ENCODE data around the gene ALCAM.
A peak's percentile ranks its signal among the peaks of the same experiment; 100 is the strongest.
"Not testable (repeated sequence)": the region's sequence is repeated elsewhere in the genome, so short reads cannot be mapped to it uniquely, and the experiment has no call there.

The ALCAM gene

GRCh38 chr3:105582015-105582414 is 215.3 kb downstream of the ALCAM start:
- H3K4me1 ChIP-seq (ENCODE audit: insufficient read depth, low read length): no peaks in the 10 kb centered on the region

GRCh38 chr3:105584003-105584790 is 217.5 kb downstream of the ALCAM start:
- H3K36me3 ChIP-seq (ENCODE audit: insufficient read depth, low read length): no peaks in the 10 kb centered on the region
- H3K9me3 ChIP-seq (ENCODE audit: control insufficient read depth, insufficient read depth, low read length): no peaks in the 10 kb centered on the region; the same call in 1 of the 2 replicates
- no peaks in the 10 kb centered on the region for H3K4me1 ChIP-seq (ENCODE audit: insufficient read depth, low read length)
- no peak overlapping the region for H3K9ac ChIP-seq (ENCODE audit: low read depth, low read length)

More at GRCh38 chr3:105582015-105582414, 215.3 kb downstream of the ALCAM start:
- Histone ChIP-seq H3K9me3 (ENCODE audit: control insufficient read depth, insufficient read depth, low read length) (no peaks in the 10 kb centered on the region; the same call in 1 of the 2 replicates), H3K9ac (ENCODE audit: low read depth, low read length) (no peak overlapping the region), H3K36me3 (ENCODE audit: insufficient read depth, low read length) (no peaks in the 10 kb centered on the region)

- no peaks in the 10 kb centered on the region for H3K36me3 ChIP-seq (ENCODE audit: insufficient read depth, low read length)
- H3K4me1 ChIP-seq (ENCODE audit: insufficient read depth, low read length): no peaks in the 10 kb centered on the region
- no peaks in the 10 kb centered on the region for H3K9me3 ChIP-seq (ENCODE audit: control insufficient read depth, insufficient read depth, low read length)
- H3K9ac ChIP-seq (ENCODE audit: low read depth, low read length): no peak overlapping the region
Observed at GRCh38 chr3:105593315-105593714, 226.6 kb downstream of the ALCAM start.

GRCh38 chr3:105594219-105594618 is 227.5 kb downstream of the ALCAM start:
- H3K36me3 ChIP-seq (ENCODE audit: insufficient read depth, low read length): no peaks in the 10 kb centered on the region
- no peak overlapping the region for H3K9ac ChIP-seq (ENCODE audit: low read depth, low read length)
- H3K4me1 ChIP-seq (ENCODE audit: insufficient read depth, low read length): no peaks in the 10 kb centered on the region
- H3K9me3 ChIP-seq (ENCODE audit: control insufficient read depth, insufficient read depth, low read length): no peaks in the 10 kb centered on the region

GRCh38 chr3:105598042-105598796 is 231.5 kb downstream of the ALCAM start:
- H3K4me1 ChIP-seq (ENCODE audit: insufficient read depth, low read length): no peaks in the 10 kb centered on the region
- no peak overlapping the region for H3K9ac ChIP-seq (ENCODE audit: low read depth, low read length)
- H3K36me3 ChIP-seq (ENCODE audit: insufficient read depth, low read length): no peaks in the 10 kb centered on the region
- H3K9me3 ChIP-seq (ENCODE audit: control insufficient read depth, insufficient read depth, low read length): no peaks in the 10 kb centered on the region

GRCh38 chr3:105599350-105599749 is 232.6 kb downstream of the ALCAM start:
- no peaks in the 10 kb centered on the region for H3K9me3 ChIP-seq (ENCODE audit: control insufficient read depth, insufficient read depth, low read length)
- H3K9ac ChIP-seq (ENCODE audit: low read depth, low read length): no peak overlapping the region
- H3K36me3 ChIP-seq (ENCODE audit: insufficient read depth, low read length): no peaks in the 10 kb centered on the region
- H3K4me1 ChIP-seq (ENCODE audit: insufficient read depth, low read length): no peaks in the 10 kb centered on the region

- H3K4me1 ChIP-seq (ENCODE audit: insufficient read depth, low read length); H3K9me3 ChIP-seq (ENCODE audit: control insufficient read depth, insufficient read depth, low read length); H3K36me3 ChIP-seq (ENCODE audit: insufficient read depth, low read length); H3K9ac ChIP-seq (ENCODE audit: low read depth, low read length): not testable (repeated sequence)
Observed at GRCh38 chr3:105601756-105602155, 235.0 kb downstream of the ALCAM start.

- not testable (repeated sequence) for H3K9me3 ChIP-seq (ENCODE audit: control insufficient read depth, insufficient read depth, low read length); H3K36me3 ChIP-seq (ENCODE audit: insufficient read depth, low read length)
Observed at GRCh38 chr3:105602286-105602685, 235.6 kb downstream of the ALCAM start.

GRCh38 chr3:105603516-105603915 is 236.8 kb downstream of the ALCAM start:
- not testable (repeated sequence) for H3K9ac ChIP-seq (ENCODE audit: low read depth, low read length); H3K9me3 ChIP-seq (ENCODE audit: control insufficient read depth, insufficient read depth, low read length); H3K36me3 ChIP-seq (ENCODE audit: insufficient read depth, low read length); H3K4me1 ChIP-seq (ENCODE audit: insufficient read depth, low read length)

More at GRCh38 chr3:105602286-105602685, 235.6 kb downstream of the ALCAM start:
- not testable (repeated sequence) for H3K9ac ChIP-seq (ENCODE audit: low read depth, low read length); H3K4me1 ChIP-seq (ENCODE audit: insufficient read depth, low read length)

- no peaks in the 10 kb centered on the region for H3K9me3 ChIP-seq (ENCODE audit: control insufficient read depth, insufficient read depth, low read length)
- H3K36me3 ChIP-seq (ENCODE audit: insufficient read depth, low read length): no peaks in the 10 kb centered on the region
- no peak overlapping the region for H3K9ac ChIP-seq (ENCODE audit: low read depth, low read length)
- no peaks in the 10 kb centered on the region for H3K4me1 ChIP-seq (ENCODE audit: insufficient read depth, low read length)
Observed at GRCh38 chr3:105606016-105606415, 239.3 kb downstream of the ALCAM start.

GRCh38 chr3:105608623-105609022 is 241.9 kb downstream of the ALCAM start:
- H3K9ac ChIP-seq (ENCODE audit: low read depth, low read length): peak overlapping the region; percentile 41; the same call in 1 of the 2 replicates
- H3K36me3 ChIP-seq (ENCODE audit: insufficient read depth, low read length): no peaks in the 10 kb centered on the region
- H3K4me1 ChIP-seq (ENCODE audit: insufficient read depth, low read length): peaks cover 8% of the 10 kb centered on the region
- H3K9me3 ChIP-seq (ENCODE audit: control insufficient read depth, insufficient read depth, low read length): no peaks in the 10 kb centered on the region

GRCh38 chr3:105610473-105610872 is 243.8 kb downstream of the ALCAM start:
- H3K36me3 ChIP-seq (ENCODE audit: insufficient read depth, low read length): no peaks in the 10 kb centered on the region
- H3K9ac ChIP-seq (ENCODE audit: low read depth, low read length): no peak overlapping the region
- H3K4me1 ChIP-seq (ENCODE audit: insufficient read depth, low read length): peaks cover 8% of the 10 kb centered on the region
- H3K9me3 ChIP-seq (ENCODE audit: control insufficient read depth, insufficient read depth, low read length): no peaks in the 10 kb centered on the region

- H3K4me1 ChIP-seq (ENCODE audit: insufficient read depth, low read length): peaks cover 8% of the 10 kb centered on the region
- no peak overlapping the region for H3K9ac ChIP-seq (ENCODE audit: low read depth, low read length)
- H3K36me3 ChIP-seq (ENCODE audit: insufficient read depth, low read length): no peaks in the 10 kb centered on the region
- H3K9me3 ChIP-seq (ENCODE audit: control insufficient read depth, insufficient read depth, low read length): no peaks in the 10 kb centered on the region
Observed at GRCh38 chr3:105611304-105612192, 244.8 kb downstream of the ALCAM start.

- H3K4me1 ChIP-seq (ENCODE audit: insufficient read depth, low read length): peaks cover 8% of the 10 kb centered on the region
- H3K36me3 ChIP-seq (ENCODE audit: insufficient read depth, low read length): no peaks in the 10 kb centered on the region
- no peak overlapping the region for H3K9ac ChIP-seq (ENCODE audit: low read depth, low read length)
- no peaks in the 10 kb centered on the region for H3K9me3 ChIP-seq (ENCODE audit: control insufficient read depth, insufficient read depth, low read length)
Observed at GRCh38 chr3:105613120-105613519, 246.4 kb downstream of the ALCAM start.
